K562 (cell line): ENCODE results near the gene NRXN3. TPM values are rescaled to one million over a fixed set of nuclear protein-coding genes. Genes with fewer than 3 reads are reported as not detected.

Source experiments
- ATAC-seq: fragments of 200-7000 bp; cut with Tn5 transposase; 3 replicates; pipeline ENCODE4 v1.9.1; 2020; ENCODE audit warnings: moderate library complexity
- BruUV-seq: library from RNA; stranded (reverse); fragments of 400-500 nt; replicated peaks from 2 replicates; lab custom pipeline; 2021; lab: Mats Ljungman, UMichigan
- CTCF ChIA-PET: fragments of 300-600 bp; formaldehyde crosslinking; extraction: SDS; loops from one replicate; lab custom pipeline; 2021; ENCODE audit warnings: low intra/inter-chr PET ratio; lab: Yijun Ruan, JAX
- POLR2A ChIA-PET: fragments of 300-600, 350-650 bp; sonication (Branson Sonifier 250); formaldehyde crosslinking; extraction: SDS; loops from one replicate; lab custom pipeline; 2021; ENCODE audit warnings: antibody characterized with exemption, inconsistent platforms; lab: Yijun Ruan, JAX
- DNase-seq, 4 experiments: peaks; one replicate each; pipeline versions ENCODE4 v3.0.0 to v3.0.0-alpha.2; 2011 to 2018; ENCODE audit warnings: low spot score in 3 of 4, mixed read lengths in 3 of 4; ENCODE audit errors: extremely low read depth in 1 of 4
- FAIRE-seq: peaks from 2 replicates; lab custom pipeline; 2011; peaks lifted over from hg19 to GRCh38; lab: Jason Lieb, UNC
- H2AFZ ChIP-seq: 2 replicates; pipeline ENCODE4 v1.6.0; 2011; ENCODE audit warnings: low read depth, low read length, control low read depth, inconsistent platforms
- H3K27ac ChIP-seq: fragments of 200-600 bp; 3 replicates; pipeline ENCODE4 v1.8.0; 2011; ENCODE audit warnings: low read depth, mild to moderate bottlenecking, control low read depth, inconsistent platforms, low read length, moderate library complexity, mixed read lengths; ENCODE audit errors: extremely low read depth
- H3K27me3 ChIP-seq, 2 experiments: fragments of 300-600 bp in 1 of 2; 2 replicates in 1 of 2; 3 replicates in 1 of 2; pipeline versions ENCODE4 v1.6.0 to v1.8.0; 2011; ENCODE audit warnings: inconsistent platforms in 2 of 2, low read length in 2 of 2, mild to moderate bottlenecking in 1 of 2, mixed read lengths in 1 of 2, moderate library complexity in 1 of 2; ENCODE audit not compliant: control insufficient read depth in 2 of 2, insufficient read depth in 2 of 2
- H3K36me3 ChIP-seq: fragments of 300-600 bp; 3 replicates; pipeline ENCODE4 v1.8.0; 2011; ENCODE audit warnings: mild to moderate bottlenecking, low read length, inconsistent platforms; ENCODE audit not compliant: control insufficient read depth, insufficient read depth
- H3K4me1 ChIP-seq, 2 experiments: fragments of 200-600 bp in 1 of 2; replicated peaks in 1 of 2; 2 replicates in 1 of 2; 3 replicates in 1 of 2; pipeline versions ENCODE4 v1.5.1 to v1.8.0; 2011; ENCODE audit warnings: inconsistent platforms in 2 of 2, low read length in 2 of 2, mild to moderate bottlenecking in 1 of 2, mixed read lengths in 1 of 2, moderate library complexity in 1 of 2; ENCODE audit not compliant: control insufficient read depth in 2 of 2, insufficient read depth in 2 of 2
- H3K4me2 ChIP-seq: 2 replicates; pipeline ENCODE4 v1.6.1; 2011; ENCODE audit warnings: low read length, control low read depth, inconsistent platforms, mixed read lengths; ENCODE audit not compliant: insufficient read depth
- H3K4me3 ChIP-seq: fragments of 200-600 bp; sonication (generic), shearing (Covaris generic); 2 replicates; pipeline ENCODE4 v1.5.1; 2016; ENCODE audit warnings: control low read depth, inconsistent platforms
- H3K79me2 ChIP-seq: fragments of 200-600 bp; 3 replicates; pipeline ENCODE4 v1.8.0; 2011; ENCODE audit warnings: low read length, inconsistent platforms; ENCODE audit not compliant: control insufficient read depth, insufficient read depth
- H3K9ac ChIP-seq, 2 experiments: 2 replicates each; pipeline versions ENCODE4 v1.6.0 to v1.6.1; 2011; ENCODE audit warnings: low read depth in 2 of 2, low read length in 2 of 2, control low read depth in 1 of 2, inconsistent platforms in 1 of 2, mild to moderate bottlenecking in 1 of 2, mixed read lengths in 1 of 2; ENCODE audit not compliant: insufficient read depth in 1 of 2
- H3K9me1 ChIP-seq: one replicate; pipeline ENCODE4 v1.6.0; 2011; ENCODE audit warnings: inconsistent platforms, mild to moderate bottlenecking, low read length, moderate library complexity; ENCODE audit not compliant: control insufficient read depth, insufficient read depth
- H3K9me3 ChIP-seq: replicated peaks from 2 replicates; pipeline ENCODE4 v1.5.1; 2011; ENCODE audit warnings: low read depth, low read length, inconsistent platforms; ENCODE audit not compliant: control insufficient read depth, insufficient read depth
- H4K20me1 ChIP-seq: replicated peaks from 2 replicates; pipeline ENCODE4 v1.6.1; 2011; ENCODE audit warnings: low read length, inconsistent platforms, mixed read lengths; ENCODE audit not compliant: control insufficient read depth, insufficient read depth
- AFF4 ChIP-seq: sonication (generic); formaldehyde crosslinking; IDR thresholded peaks from 2 replicates; pipeline ENCODE4 v1.8.0; 2023; ENCODE audit warnings: mild to moderate bottlenecking, missing genetic modification reagents
- CEBPB ChIP-seq: fragments of 450-650 bp; IDR thresholded peaks from 2 replicates; pipeline ENCODE4 v1.6.1; 2016; ENCODE audit warnings: missing genetic modification characterization, missing compliant biosample characterization
- GTF2A2 ChIP-seq: IDR thresholded peaks from 2 replicates; pipeline ENCODE4 v1.6.1; 2016; ENCODE audit warnings: mild to moderate bottlenecking, missing genetic modification characterization, missing compliant biosample characterization
- JUNB ChIP-seq: fragments of 450-650 bp; formaldehyde crosslinking; conservative IDR thresholded peaks from 2 replicates; pipeline ENCODE4 v1.4.0; 2020; ENCODE audit warnings: mild to moderate bottlenecking
- MYC ChIP-seq, 2 experiments: fragments of 250-450 bp in 1 of 2; sonication (Bioruptor Pico) in 1 of 2; IDR thresholded peaks; 2 replicates each; pipeline versions ENCODE4 v1.5.1 to v1.6.1; 2012 to 2021; ENCODE audit warnings: low read depth in 2 of 2, borderline replicate concordance in 1 of 2, improper control_type of control experiment in 1 of 2, low read length in 1 of 2, mild to moderate bottlenecking in 1 of 2, moderate library complexity in 1 of 2
- NFATC3 ChIP-seq: fragments of 450-650 bp; IDR thresholded peaks from 2 replicates; pipeline ENCODE4 v1.6.1; 2017; ENCODE audit warnings: mild to moderate bottlenecking
- PKNOX1 ChIP-seq: fragments of 450-650 bp; IDR thresholded peaks from 2 replicates; pipeline ENCODE4 v1.6.1; 2016
- PRPF4 ChIP-seq: fragments of 200-400 bp; formaldehyde crosslinking; IDR thresholded peaks from one replicate; pipeline ENCODE4 v1.6.1; 2017; ENCODE audit warnings: low read length, low read depth, mild to moderate bottlenecking; ENCODE audit not compliant: insufficient read depth, poor library complexity, severe bottlenecking
- RCOR1 ChIP-seq, 2 experiments: IDR thresholded peaks; 2 replicates each; pipeline ENCODE4 v1.6.1; 2012; ENCODE audit warnings: low read depth in 2 of 2, low read length in 2 of 2, borderline replicate concordance in 1 of 2, improper control_type of control experiment in 1 of 2
- SNRNP70 ChIP-seq: fragments of 200-400 bp; formaldehyde crosslinking; optimal IDR thresholded peaks from 2 replicates; pipeline ENCODE3; 2017; ENCODE audit warnings: low read depth, low read length
- WHSC1 ChIP-seq: IDR thresholded peaks from one replicate; pipeline ENCODE4 v1.6.1; 2012; ENCODE audit warnings: low read length, control low read depth, inconsistent platforms
- ZNF23 ChIP-seq: fragments of 250-450 bp; sonication (Bioruptor Pico); IDR thresholded peaks from 2 replicates; pipeline ENCODE4 v1.4.0; 2020; ENCODE audit warnings: mild to moderate bottlenecking
- ZNF354B ChIP-seq: fragments of 250-450 bp; sonication (Bioruptor Pico); IDR thresholded peaks from 2 replicates; pipeline ENCODE4 v1.4.0; 2020
- ZNF408 ChIP-seq: fragments of 250-450 bp; sonication (Bioruptor Pico); IDR thresholded peaks from 2 replicates; pipeline ENCODE4 v1.4.0; 2020; ENCODE audit warnings: low read depth, mild to moderate bottlenecking, moderate library complexity
- ZNF75A ChIP-seq: fragments of 450-650 bp; formaldehyde crosslinking; IDR thresholded peaks from 2 replicates; pipeline ENCODE4 v1.4.0; 2020; ENCODE audit warnings: mild to moderate bottlenecking
- WGBS: fragments of 100-300 bp; shearing (Covaris generic); methylation state at CpG from one replicate; pipeline ENCODE4 v1.1.6; 2016; ENCODE audit warnings: low coverage, mixed read lengths; ENCODE audit not compliant: insufficient coverage; ENCODE audit errors: missing lambda C conversion rate; 5-methylcytosine and 5-hydroxymethylcytosine counted together
- in situ Hi-C: fragments of 300-500 bp; cut with MboI; formaldehyde crosslinking; loops from 4 replicates; pipeline ENCODE4 v1.15.0; 2018; ENCODE audit warnings: inconsistent platforms, mixed read lengths
- intact Hi-C: fragments of 100-400 bp; cut with micrococcal nuclease; formaldehyde crosslinking; loops from 2 replicates; pipeline ENCODE4 v1.14.2; 2022
- polyA plus RNA-seq, 8 experiments: library from polyadenylated mRNA; depleted of rRNA in 4 of 8; stranded (reverse) in 5 of 8; unstranded in 3 of 8; fragments of >200 nt; fragmentation: Nextera tagmentation in 2 of 8; fragmentation: Illumina TruSeq in 1 of 8; extraction: Ambion mirVana in 2 of 8; extraction: Trizol in 1 of 8; gene quantifications; 2 replicates each; pipeline versions ENCODE4 v1.2.1 to v1.2.3, GENCODE V29; 2011 to 2014; ENCODE audit warnings: inconsistent platforms in 1 of 8, missing spikeins in 1 of 8
- total RNA-seq, 7 experiments: library from RNA; depleted of rRNA in 6 of 7; stranded (reverse); fragments of >200 nt in 6 of 7; fragmentation: Illumina TruSeq in 2 of 7; extraction: Trizol in 2 of 7; gene quantifications; 2 replicates each; pipeline versions ENCODE4 v1.2.1 to v1.2.3, GENCODE V29; 2011 to 2021; ENCODE audit warnings: low replicate concordance in 1 of 7
- TF ChIP-seq, protein P1 (sequence below): sonication (generic); formaldehyde crosslinking; IDR thresholded peaks from 2 replicates; pipeline ENCODE4 v1.8.0; 2022; ENCODE audit warnings: mild to moderate bottlenecking, missing genetic modification reagents

NRXN3 gene
- total and polyA plus RNA-seq, 9 of the 15 experiments (the other 6 are each of a cell fraction or from before 2014, with no cell fraction given) = 0.09 TPM; not detected in 8

- TF ChIP-seq AFF4 (CRISPR knock-in tag) (no peak), ZNF408 (no peak), NFATC3 (no peak), MYC (IDR thresholded peaks at IDR 0.05; ENCODE audit: low read depth, low read length) (no peak), MYC (CRISPR knock-in tag; IDR thresholded peaks at IDR 0.05; ENCODE audit: borderline replicate concordance, low read depth) (no peak), PRPF4 (no peak), SNRNP70 (no peak)
Observed at GRCh38 chr14:78725086-78725485, 554.9 kb downstream of the NRXN3 start (continued).

GRCh38 chr14:78737116-78737515, 566.9 kb downstream of the NRXN3 start:
- no peak for FAIRE-seq
- BruUV-seq = no TSS peak
- WGBS = 0% methylated on average over 3 of the region's 3 CpGs
- no peak for TF ChIP-seq JUNB
- no peak for TF ChIP-seq WHSC1
- TF ChIP-seq ZNF75A (CRISPR knock-in tag) = no peak
- TF ChIP-seq, protein P1, sequence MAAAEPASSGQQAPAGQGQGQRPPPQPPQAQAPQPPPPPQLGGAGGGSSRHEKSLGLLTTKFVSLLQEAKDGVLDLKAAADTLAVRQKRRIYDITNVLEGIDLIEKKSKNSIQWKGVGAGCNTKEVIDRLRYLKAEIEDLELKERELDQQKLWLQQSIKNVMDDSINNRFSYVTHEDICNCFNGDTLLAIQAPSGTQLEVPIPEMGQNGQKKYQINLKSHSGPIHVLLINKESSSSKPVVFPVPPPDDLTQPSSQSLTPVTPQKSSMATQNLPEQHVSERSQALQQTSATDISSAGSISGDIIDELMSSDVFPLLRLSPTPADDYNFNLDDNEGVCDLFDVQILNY (CRISPR knock-in tag) = no peak
- TF ChIP-seq RCOR1 (IDR thresholded peaks at IDR 0.05; ENCODE audit: borderline replicate concordance in 1 of 2, low read depth in 2 of 2, low read length in 2 of 2) = no peak
- no peak for TF ChIP-seq GTF2A2 (tag)
- TF ChIP-seq CEBPB (tag) = no peak
- TF ChIP-seq ZNF354B (CRISPR knock-in tag) = no peak
- no peak for TF ChIP-seq ZNF23
- TF ChIP-seq PKNOX1 = no peak

More at GRCh38 chr14:78737116-78737515, 566.9 kb downstream of the NRXN3 start:
- no peaks in the 10 kb centered on the region for H4K20me1 ChIP-seq
- H3K36me3 ChIP-seq = no peaks in the 10 kb centered on the region
- H2AFZ ChIP-seq = no peak overlapping the region
- in situ Hi-C loops (no loop called here), intact Hi-C loops (no loop called here)
- ATAC-seq (no peak), DNase-seq (no peak)
- CTCF ChIA-PET = no interaction called here
- H3K4me3 ChIP-seq = no peak overlapping the region
- no peaks in the 10 kb centered on the region for H3K9me3 ChIP-seq
- H3K4me2 ChIP-seq = no peak overlapping the region
- no peak overlapping the region for H3K27ac ChIP-seq
- no peaks in the 10 kb centered on the region for H3K4me1 ChIP-seq
- POLR2A ChIA-PET = interaction anchor here (0.7 to 0.8 kb wide), 2 partner anchors 9 to 251 kb away, joined by 3 to 4 read pairs; no protein-coding TSS in a partner anchor
- no peaks in the 10 kb centered on the region for H3K79me2 ChIP-seq
- H3K27me3 ChIP-seq = no peaks in the 10 kb centered on the region
- no peaks in the 10 kb centered on the region for H3K9me1 ChIP-seq
- H3K9ac ChIP-seq = no peak overlapping the region
